Upper lobe of left lung (tissue), 4 donors: Measurements from ENCODE around the gene GET3.

ENCODE experiments used
- CTCF ChIP-seq, 6 experiments: fragments of 450-650 bp in 4 of 6; fragments of 200-600 bp in 2 of 6; sonication (generic) in 2 of 6; IDR thresholded peaks; one replicate each; pipeline ENCODE4 v1.5.1; 2016 to 2019; ENCODE audit warnings: antibody characterized with exemption in 6 of 6
- EP300 ChIP-seq, 4 donors: sonication (generic); formaldehyde crosslinking; IDR thresholded peaks; one replicate each; pipeline ENCODE4 v1.5.1; 2017; ENCODE audit warnings: antibody characterized with exemption in 4 of 4, control low read depth in 2 of 4
- POLR2A ChIP-seq, 4 donors: fragments of 450-650 bp; IDR thresholded peaks; one replicate each; pipeline ENCODE4 v1.5.1; 2016 to 2017; ENCODE audit warnings: antibody characterized with exemption in 4 of 4, mild to moderate bottlenecking in 2 of 4
- POLR2AphosphoS5 ChIP-seq, 2 donors: sonication (generic); formaldehyde crosslinking; IDR thresholded peaks; one replicate each; pipeline ENCODE4 v1.5.1; 2017; ENCODE audit warnings: antibody characterized with exemption in 2 of 2

GRCh38 chr19:12787458-12787857 is 50.2 kb downstream of the GET3 start:
- TF ChIP-seq POLR2A (IDR thresholded peaks at IDR 0.05) = no peak
- TF ChIP-seq CTCF (IDR thresholded peaks at IDR 0.05) = no peak
- no peak for TF ChIP-seq POLR2AphosphoS5 (IDR thresholded peaks at IDR 0.05)
- no peak for TF ChIP-seq EP300 (IDR thresholded peaks at IDR 0.05)
